Activated naive CD8-positive, alpha-beta T cell treated with anti-CD3 and anti-CD28 coated beads, Interleukin-2, amount 10 ng/mL, durations not matched to agents 7 days and 5 days (primary cell): ENCODE measurements around the gene PRPH2. TPM values are rescaled to one million over a fixed set of nuclear protein-coding genes. Genes with fewer than 3 reads are reported as not detected.
"Not testable (repeated sequence)": the region's sequence is repeated elsewhere in the genome, so short reads cannot be mapped to it uniquely, and the experiment has no call there.

Source experiments
- ATAC-seq: fragments of 150-1000 bp; cut with Tn5 transposase; one replicate; pipeline ENCODE4 v1.10.0; 2021; ENCODE audit warnings: low read depth, moderate library complexity
- POLR2A ChIA-PET: fragments of 350-600 bp; sonication (Branson Sonifier 250); formaldehyde crosslinking; loops from one replicate; lab custom pipeline; 2021; ENCODE audit warnings: antibody characterized with exemption; lab: Charles Lee
- DNase-seq: peaks from one replicate; pipeline ENCODE4 v3.0.0; 2021
- H3K27ac Mint-ChIP-seq: one replicate; pipeline ENCODE4 v1.8.0; 2022; ENCODE audit warnings: mild to moderate bottlenecking, mixed read lengths
- H3K27me3 Mint-ChIP-seq: one replicate; pipeline ENCODE4 v1.8.0; 2022; ENCODE audit warnings: mild to moderate bottlenecking, moderate library complexity, mixed read lengths
- H3K36me3 Mint-ChIP-seq: one replicate; pipeline ENCODE4 v1.8.0; 2021; ENCODE audit warnings: mild to moderate bottlenecking, mixed read lengths
- H3K4me1 Mint-ChIP-seq: one replicate; pipeline ENCODE4 v1.8.0; 2021; ENCODE audit warnings: mixed read lengths
- H3K4me3 Mint-ChIP-seq: one replicate; pipeline ENCODE4 v1.8.0; 2022; ENCODE audit warnings: mild to moderate bottlenecking, moderate library complexity, mixed read lengths
- H3K9me3 Mint-ChIP-seq: one replicate; pipeline ENCODE4 v1.8.0; 2021; ENCODE audit warnings: mixed read lengths
- total RNA-seq, 2 experiments: library from RNA; stranded (reverse); gene quantifications; one replicate each; pipeline ENCODE4 v1.2.3, GENCODE V29; 2021

PRPH2 gene
- total RNA-seq, 2 experiments from 2014 or later = 0.08 to 0.09 TPM

GRCh38 chr6:42689371-42689770 is 33.0 kb downstream of the PRPH2 start:
- no peaks in the 10 kb centered on the region for H3K9me3 Mint-ChIP-seq
- POLR2A ChIA-PET = no interaction called here
- DNase-seq (no peak), ATAC-seq (no peak)
- no peak overlapping the region for H3K27ac Mint-ChIP-seq
- peaks cover 30% of the 10 kb centered on the region for H3K4me1 Mint-ChIP-seq
- H3K27me3 Mint-ChIP-seq = no peaks in the 10 kb centered on the region
- peaks cover 43% of the 10 kb centered on the region for H3K36me3 Mint-ChIP-seq
- no peak overlapping the region for H3K4me3 Mint-ChIP-seq

- no peak overlapping the region for H3K4me3 Mint-ChIP-seq
- POLR2A ChIA-PET = no interaction called here
- ATAC-seq (no peak), DNase-seq (no peak)
- H3K36me3 Mint-ChIP-seq = peaks cover 45% of the 10 kb centered on the region
- no peaks in the 10 kb centered on the region for H3K27me3 Mint-ChIP-seq
- H3K27ac Mint-ChIP-seq = no peak overlapping the region
- no peaks in the 10 kb centered on the region for H3K9me3 Mint-ChIP-seq
- H3K4me1 Mint-ChIP-seq = peaks cover 19% of the 10 kb centered on the region
Measured at GRCh38 chr6:42688281-42688680, 34.1 kb downstream of the PRPH2 start.

GRCh38 chr6:42679358-42679757 is 43.0 kb downstream of the PRPH2 start:
- DNase-seq = no peak
- no peaks in the 10 kb centered on the region for H3K27me3 Mint-ChIP-seq
- H3K4me3 Mint-ChIP-seq = no peak overlapping the region
- ATAC-seq = no peak
- H3K36me3 Mint-ChIP-seq = peaks cover 21% of the 10 kb centered on the region
- H3K27ac Mint-ChIP-seq = no peak overlapping the region
- no peaks in the 10 kb centered on the region for H3K9me3 Mint-ChIP-seq
- H3K4me1 Mint-ChIP-seq = no peaks in the 10 kb centered on the region
- POLR2A ChIA-PET = no interaction called here

GRCh38 chr6:42674780-42675179 is 47.6 kb downstream of the PRPH2 start:
- Mint-ChIP-seq H3K27me3 (no peaks in the 10 kb centered on the region), H3K27ac (no peak overlapping the region), H3K36me3 (peaks cover 29% of the 10 kb centered on the region), H3K4me3 (no peak overlapping the region), H3K4me1 (no peaks in the 10 kb centered on the region), H3K9me3 (no peaks in the 10 kb centered on the region)
- POLR2A ChIA-PET = no interaction called here
- ATAC-seq (no peak), DNase-seq (no peak)

- H3K4me3 Mint-ChIP-seq, POLR2A ChIA-PET: not testable (repeated sequence)
Measured at GRCh38 chr6:42674368-42674767, 48.0 kb downstream of the PRPH2 start.

GRCh38 chr6:42664718-42665117 is 57.7 kb downstream of the PRPH2 start:
- Mint-ChIP-seq H3K27me3 (no peaks in the 10 kb centered on the region), H3K27ac (no peak overlapping the region), H3K9me3 (no peaks in the 10 kb centered on the region), H3K36me3 (peaks cover 12% of the 10 kb centered on the region), H3K4me3 (no peak overlapping the region), H3K4me1 (peaks cover 2% of the 10 kb centered on the region)
- ATAC-seq (no peak), DNase-seq (no peak)
- POLR2A ChIA-PET = no interaction called here

More at GRCh38 chr6:42674368-42674767, 48.0 kb downstream of the PRPH2 start:
- not testable (repeated sequence) for H3K27ac Mint-ChIP-seq, H3K4me1 Mint-ChIP-seq, H3K27me3 Mint-ChIP-seq, DNase-seq, H3K9me3 Mint-ChIP-seq, ATAC-seq
- peaks cover 26% of the 10 kb centered on the region for H3K36me3 Mint-ChIP-seq

GRCh38 chr6:42661540-42662153 is 60.8 kb downstream of the PRPH2 start:
- Mint-ChIP-seq H3K36me3 (peaks cover 18% of the 10 kb centered on the region), H3K9me3 (no peaks in the 10 kb centered on the region), H3K4me3 (no peak overlapping the region), H3K27me3 (no peaks in the 10 kb centered on the region), H3K4me1 (peaks cover 3% of the 10 kb centered on the region), H3K27ac (no peak overlapping the region)
- ATAC-seq = peak; percentile 82
- POLR2A ChIA-PET = interaction anchor here (1.1 to 1.6 kb wide), 3 partner anchors 64 to 218 kb away, joined by 6 to 9 read pairs (median 7); partner anchors contain the start of gene RPL7L1
- DNase-seq = peak; percentile 78

GRCh38 chr6:42659806-42660205 is 62.6 kb downstream of the PRPH2 start:
- no peak for ATAC-seq

GRCh38 chr6:42653851-42654250 is 68.5 kb downstream of the PRPH2 start:
- no peak for ATAC-seq
- Mint-ChIP-seq H3K4me1 (peaks cover 2% of the 10 kb centered on the region), H3K4me3 (no peak overlapping the region), H3K9me3 (no peaks in the 10 kb centered on the region), H3K36me3 (peaks cover 20% of the 10 kb centered on the region), H3K27me3 (no peaks in the 10 kb centered on the region), H3K27ac (no peak overlapping the region)
- POLR2A ChIA-PET = no interaction called here
- DNase-seq = no peak

More at GRCh38 chr6:42659806-42660205, 62.6 kb downstream of the PRPH2 start:
- no peak for DNase-seq
- Mint-ChIP-seq H3K4me3 (no peak overlapping the region), H3K9me3 (no peaks in the 10 kb centered on the region), H3K27me3 (no peaks in the 10 kb centered on the region), H3K27ac (no peak overlapping the region), H3K4me1 (peaks cover 3% of the 10 kb centered on the region), H3K36me3 (peaks cover 20% of the 10 kb centered on the region)
- POLR2A ChIA-PET = interaction anchor here (1.1 kb wide), 1 partner anchor 66 kb away, joined by 4 read pairs; no protein-coding TSS in a partner anchor

GRCh38 chr6:42652024-42652746 is 70.2 kb downstream of the PRPH2 start:
- Mint-ChIP-seq H3K27ac (no peak overlapping the region), H3K27me3 (no peaks in the 10 kb centered on the region), H3K4me3 (no peak overlapping the region), H3K9me3 (no peaks in the 10 kb centered on the region), H3K4me1 (peaks cover 1% of the 10 kb centered on the region), H3K36me3 (peaks cover 18% of the 10 kb centered on the region)
- DNase-seq (no peak), ATAC-seq (no peak)
- POLR2A ChIA-PET = no interaction called here

Other genes with a start within 250 kb of the PRPH2 start
- 10 to 100 TPM; 37.2 to 38.6 TPM for gene UBR2, start 158.6 kb downstream of the PRPH2 start, total RNA-seq
- 10 to 100 TPM; 48.6 to 50.4 TPM for gene TBCC, start 23.5 kb upstream of the PRPH2 start, total RNA-seq
- 10 to 100 TPM; 28.3 to 29.6 TPM for gene BICRAL, start 59.5 kb upstream of the PRPH2 start, total RNA-seq
- gene RPL7L1, start 157.0 kb upstream of the PRPH2 start, total RNA-seq = 10 to 100 TPM; 77.6 to 79.3 TPM
- not detected for gene PTCRA, start 193.5 kb upstream of the PRPH2 start, total RNA-seq
- gene CNPY3, start 206.9 kb upstream of the PRPH2 start, total RNA-seq = 10 to 100 TPM; 90.8 to 91.4 TPM
- gene GNMT, start 238.2 kb upstream of the PRPH2 start, total RNA-seq = 1 to 10 TPM; 1.0 to 1.2 TPM